TTC549 (cell line): ENCODE measurements around the gene SH2D4B.

ENCODE experiments used
- FAIRE-seq: peaks from 2 replicates; lab custom pipeline; 2012; peaks lifted over from hg19 to GRCh38; lab: Jason Lieb, UNC

SH2D4B gene

GRCh38 chr10:80690434-80690833 is 152.7 kb downstream of the SH2D4B start:
- no peak for FAIRE-seq

- no peak for FAIRE-seq
These were observed 153.7 kb downstream of the SH2D4B start for GRCh38 chr10:80691441-80691840.

- FAIRE-seq = no peak
These were observed 155.9 kb downstream of the SH2D4B start for GRCh38 chr10:80693565-80693964.

GRCh38 chr10:80694930-80695329 is 157.2 kb downstream of the SH2D4B start:
- FAIRE-seq = no peak
